HUES6 (cell line): ENCODE results near the gene RTL1.

Experiments used
- H3K27ac ChIP-seq: 2 replicates; pipeline ENCODE4 v1.7.0; 2013; ENCODE audit warnings: low read depth, mild to moderate bottlenecking, low read length, inconsistent platforms
- H3K27me3 ChIP-seq: 2 replicates; pipeline ENCODE4 v1.6.1; 2013; ENCODE audit warnings: low read length; ENCODE audit not compliant: control insufficient read depth, insufficient read depth
- H3K36me3 ChIP-seq: 2 replicates; pipeline ENCODE4 v1.6.1; 2013; ENCODE audit warnings: low read length; ENCODE audit not compliant: control insufficient read depth, insufficient read depth
- H3K4me1 ChIP-seq: 2 replicates; pipeline ENCODE4 v1.6.1; 2013; ENCODE audit warnings: low read length; ENCODE audit not compliant: control insufficient read depth, insufficient read depth
- H3K4me3 ChIP-seq: 2 replicates; pipeline ENCODE4 v1.5.1; 2013; ENCODE audit warnings: low read depth, low read length
- H3K9ac ChIP-seq: one replicate; pipeline ENCODE4 v1.6.1; 2013; ENCODE audit warnings: mild to moderate bottlenecking, low read length
- H3K9me3 ChIP-seq: 2 replicates; pipeline ENCODE4 v1.6.1; 2013; ENCODE audit warnings: low read depth, low read length; ENCODE audit not compliant: control insufficient read depth, insufficient read depth

RTL1 gene

DNA sequence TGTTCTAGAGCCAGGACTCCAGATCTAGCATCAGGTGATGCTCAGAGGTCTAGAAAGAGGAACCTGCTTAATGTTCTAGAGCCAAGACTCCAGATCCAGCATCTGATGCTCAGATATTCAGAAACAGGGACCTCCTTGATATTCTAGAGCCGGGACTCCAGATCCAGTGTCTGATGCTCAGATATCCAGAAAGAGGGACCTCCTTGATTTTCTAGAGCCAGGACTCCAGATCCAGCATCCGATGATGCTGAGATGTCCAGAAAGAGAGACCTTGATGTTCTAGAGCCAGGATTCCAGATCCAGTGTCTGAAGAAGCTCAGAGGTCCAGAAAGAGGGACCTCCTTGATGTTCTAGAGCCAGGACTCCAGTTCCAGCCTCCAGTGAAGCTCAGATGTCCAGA lies 40.7 kb downstream of the RTL1 start:
- Histone ChIP-seq H3K4me3 (no peak overlapping the region), H3K27ac (no peak overlapping the region), H3K9me3 (no peaks in the 10 kb centered on the region), H3K4me1 (no peaks in the 10 kb centered on the region), H3K27me3 (no peaks in the 10 kb centered on the region; the same call in 1 of the 2 replicates), H3K9ac (no peak overlapping the region), H3K36me3 (peaks cover 7% of the 10 kb centered on the region; the same call in 1 of the 2 replicates)

DNA sequence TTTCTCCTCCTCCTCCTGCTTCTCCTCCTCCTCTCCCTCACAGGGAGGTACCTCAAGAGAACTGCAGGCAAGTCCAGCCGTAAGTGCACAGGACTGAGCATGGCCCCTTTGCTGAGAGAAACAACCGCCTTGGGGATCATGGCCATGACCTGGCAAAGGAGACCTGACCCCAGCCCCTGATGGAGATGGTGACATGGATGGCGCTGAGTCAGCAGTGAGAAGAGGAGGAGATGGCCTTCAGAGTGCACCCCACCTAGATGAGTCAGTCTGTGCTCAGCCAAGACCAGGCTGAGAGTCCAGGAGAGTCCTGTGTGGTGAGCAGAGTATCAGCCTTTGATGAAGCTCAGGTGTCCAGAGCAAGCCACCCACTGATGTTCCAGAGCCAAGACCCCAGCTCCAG lies 41.2 kb downstream of the RTL1 start:
- no peak overlapping the region for H3K9ac ChIP-seq
- H3K36me3 ChIP-seq: peaks cover 8% of the 10 kb centered on the region; the same call in 1 of the 2 replicates
- H3K27ac ChIP-seq: no peak overlapping the region
- no peaks in the 10 kb centered on the region; the same call in 1 of the 2 replicates for H3K27me3 ChIP-seq
- no peaks in the 10 kb centered on the region for H3K4me1 ChIP-seq
- H3K9me3 ChIP-seq: no peaks in the 10 kb centered on the region
- no peak overlapping the region for H3K4me3 ChIP-seq

DNA sequence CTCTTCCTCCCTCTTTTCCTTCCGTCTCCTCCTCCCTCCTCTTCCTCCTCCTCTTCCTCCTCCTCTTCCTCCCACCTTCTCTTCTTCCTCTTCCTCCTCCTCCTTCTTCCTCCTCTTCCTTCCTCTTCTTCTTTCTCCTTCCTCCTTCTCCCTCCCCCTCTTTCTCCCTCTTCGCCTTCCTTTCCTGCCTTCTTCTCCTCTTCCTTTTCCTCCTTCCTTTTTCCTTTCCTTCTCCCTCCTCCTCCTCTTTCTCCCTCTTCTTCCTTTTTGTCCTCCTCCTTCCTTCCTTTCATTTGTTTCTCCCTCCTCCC lies 41.6 kb downstream of the RTL1 start:
- no peaks in the 10 kb centered on the region for H3K4me1 ChIP-seq
- no peak overlapping the region for H3K27ac ChIP-seq
- no peaks in the 10 kb centered on the region for H3K9me3 ChIP-seq
- H3K4me3 ChIP-seq: no peak overlapping the region
- peaks cover 11% of the 10 kb centered on the region; the same call in 1 of the 2 replicates for H3K36me3 ChIP-seq
- no peaks in the 10 kb centered on the region; the same call in 1 of the 2 replicates for H3K27me3 ChIP-seq
- H3K9ac ChIP-seq: no peak overlapping the region

DNA sequence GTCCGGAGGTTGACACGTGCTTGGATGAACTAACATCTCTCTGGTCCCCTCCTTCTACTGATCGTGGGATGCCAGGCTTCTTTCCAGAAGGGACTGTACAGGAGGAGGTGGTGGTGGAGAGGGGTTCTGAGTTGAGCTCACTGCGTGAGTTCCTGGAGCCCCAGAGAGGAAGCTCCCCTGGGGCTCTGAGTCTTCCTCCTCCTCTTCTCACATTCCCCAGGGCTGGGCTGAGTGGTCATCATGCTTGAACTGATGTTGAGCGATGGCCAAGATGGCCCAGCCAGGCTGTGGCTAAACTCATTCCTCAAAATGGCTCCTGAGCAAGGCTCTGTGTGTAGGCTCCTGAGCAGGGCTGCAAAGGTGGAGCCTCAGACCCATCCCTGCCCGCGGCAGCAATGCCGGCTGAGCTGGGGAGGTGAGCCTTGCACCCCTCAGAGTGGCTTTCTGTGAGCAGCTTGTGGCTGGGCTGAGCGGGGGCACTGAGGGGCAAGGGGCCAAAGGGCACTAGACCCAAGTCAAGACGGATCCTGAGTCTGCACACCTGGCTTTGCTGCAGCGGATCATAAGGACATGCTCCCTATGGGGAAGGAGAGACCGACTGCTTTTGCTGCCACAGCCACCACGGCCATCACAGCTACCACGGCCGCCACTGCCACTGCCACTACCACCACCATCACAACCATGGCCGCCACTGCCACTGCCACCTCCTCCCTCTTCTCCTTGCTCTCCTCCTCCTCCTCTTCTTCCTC lies 42.2 kb downstream of the RTL1 start:
- Histone ChIP-seq H3K36me3 (peaks cover 12% of the 10 kb centered on the region; the same call in 1 of the 2 replicates), H3K4me3 (no peak overlapping the region), H3K27ac (no peak overlapping the region), H3K9me3 (no peaks in the 10 kb centered on the region), H3K9ac (no peak overlapping the region), H3K27me3 (no peaks in the 10 kb centered on the region; the same call in 1 of the 2 replicates), H3K4me1 (no peaks in the 10 kb centered on the region)

DNA sequence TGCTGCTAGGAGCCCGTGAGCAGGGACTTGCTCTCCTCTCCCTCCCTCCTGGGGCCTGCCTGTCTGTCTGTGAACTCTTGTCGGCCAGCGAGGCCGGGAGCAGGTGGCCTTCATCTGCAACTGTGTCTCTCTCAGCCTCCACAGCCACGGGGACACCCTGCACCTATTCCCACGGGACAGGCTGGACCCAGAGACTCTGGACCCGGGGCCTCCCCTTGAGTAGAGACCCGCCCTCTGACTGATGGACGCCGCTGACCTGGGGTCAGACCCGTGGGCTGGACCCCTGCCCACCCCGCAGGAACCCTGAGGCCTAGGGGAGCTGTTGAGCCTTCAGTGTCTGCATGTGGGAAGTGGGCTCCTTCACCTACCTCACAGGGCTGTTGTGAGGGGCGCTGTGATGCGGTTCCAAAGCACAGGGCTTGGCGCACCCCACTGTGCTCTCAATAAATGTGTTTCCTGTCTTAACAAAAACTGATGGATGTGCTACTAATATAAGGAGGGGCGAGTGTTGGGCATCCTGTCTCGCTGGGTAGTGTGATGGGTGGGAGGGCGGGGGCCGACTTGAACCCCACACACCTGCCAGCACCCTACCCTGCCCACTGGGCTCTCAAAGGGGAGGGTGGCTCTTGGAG lies 42.9 kb downstream of the RTL1 start:
- H3K27me3 ChIP-seq: no peaks in the 10 kb centered on the region; the same call in 1 of the 2 replicates
- no peaks in the 10 kb centered on the region for H3K4me1 ChIP-seq
- peaks cover 18% of the 10 kb centered on the region; the same call in 1 of the 2 replicates for H3K36me3 ChIP-seq
- H3K9me3 ChIP-seq: no peaks in the 10 kb centered on the region
- H3K27ac ChIP-seq: no peak overlapping the region
- H3K9ac ChIP-seq: no peak overlapping the region
- no peak overlapping the region for H3K4me3 ChIP-seq

DNA sequence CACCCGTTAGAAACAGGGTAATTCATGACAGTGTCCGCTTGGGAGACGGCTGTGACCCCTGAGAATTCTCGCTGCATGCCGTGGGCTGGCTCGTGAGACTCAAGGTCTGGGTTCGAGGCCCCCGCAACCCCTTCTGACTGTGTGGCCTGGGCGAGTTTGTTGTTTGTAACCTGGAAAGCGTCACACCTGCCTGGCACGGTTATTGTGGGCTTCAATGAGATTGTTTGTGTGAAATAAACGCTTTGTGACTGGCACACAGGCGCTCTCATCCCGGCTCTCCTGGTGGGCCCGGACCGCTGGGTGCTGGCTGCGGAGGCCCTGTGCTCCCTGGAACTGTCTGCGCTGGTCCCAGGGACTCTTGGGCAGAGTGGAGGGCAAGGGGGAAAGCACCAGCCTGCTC lies 43.7 kb downstream of the RTL1 start:
- Histone ChIP-seq H3K9ac (no peak overlapping the region), H3K4me3 (no peak overlapping the region), H3K4me1 (no peaks in the 10 kb centered on the region), H3K9me3 (no peaks in the 10 kb centered on the region), H3K27ac (no peak overlapping the region), H3K36me3 (peaks cover 18% of the 10 kb centered on the region; the same call in 1 of the 2 replicates), H3K27me3 (no peaks in the 10 kb centered on the region; the same call in 1 of the 2 replicates)

DNA sequence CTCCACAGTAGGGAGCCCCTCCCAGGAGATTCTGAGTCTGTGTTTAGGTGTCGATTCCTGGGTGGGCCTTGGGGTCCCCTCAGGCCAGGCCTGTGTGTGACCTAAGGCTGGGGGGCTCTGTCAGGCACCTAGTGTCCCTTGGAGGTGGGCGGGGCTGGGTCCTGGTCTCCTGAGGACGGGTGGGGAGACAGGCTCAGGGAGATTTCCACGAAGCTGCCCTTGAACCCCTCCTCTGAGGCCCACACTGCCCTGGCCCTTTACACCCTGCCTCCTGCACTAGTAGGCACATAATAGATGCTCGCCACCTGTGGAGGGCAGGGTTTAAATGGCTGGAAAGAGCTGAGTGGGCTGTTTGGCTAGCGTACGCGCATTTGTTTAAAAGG lies 44.7 kb downstream of the RTL1 start:
- Histone ChIP-seq H3K4me3 (no peak overlapping the region), H3K9me3 (no peaks in the 10 kb centered on the region)

DNA sequence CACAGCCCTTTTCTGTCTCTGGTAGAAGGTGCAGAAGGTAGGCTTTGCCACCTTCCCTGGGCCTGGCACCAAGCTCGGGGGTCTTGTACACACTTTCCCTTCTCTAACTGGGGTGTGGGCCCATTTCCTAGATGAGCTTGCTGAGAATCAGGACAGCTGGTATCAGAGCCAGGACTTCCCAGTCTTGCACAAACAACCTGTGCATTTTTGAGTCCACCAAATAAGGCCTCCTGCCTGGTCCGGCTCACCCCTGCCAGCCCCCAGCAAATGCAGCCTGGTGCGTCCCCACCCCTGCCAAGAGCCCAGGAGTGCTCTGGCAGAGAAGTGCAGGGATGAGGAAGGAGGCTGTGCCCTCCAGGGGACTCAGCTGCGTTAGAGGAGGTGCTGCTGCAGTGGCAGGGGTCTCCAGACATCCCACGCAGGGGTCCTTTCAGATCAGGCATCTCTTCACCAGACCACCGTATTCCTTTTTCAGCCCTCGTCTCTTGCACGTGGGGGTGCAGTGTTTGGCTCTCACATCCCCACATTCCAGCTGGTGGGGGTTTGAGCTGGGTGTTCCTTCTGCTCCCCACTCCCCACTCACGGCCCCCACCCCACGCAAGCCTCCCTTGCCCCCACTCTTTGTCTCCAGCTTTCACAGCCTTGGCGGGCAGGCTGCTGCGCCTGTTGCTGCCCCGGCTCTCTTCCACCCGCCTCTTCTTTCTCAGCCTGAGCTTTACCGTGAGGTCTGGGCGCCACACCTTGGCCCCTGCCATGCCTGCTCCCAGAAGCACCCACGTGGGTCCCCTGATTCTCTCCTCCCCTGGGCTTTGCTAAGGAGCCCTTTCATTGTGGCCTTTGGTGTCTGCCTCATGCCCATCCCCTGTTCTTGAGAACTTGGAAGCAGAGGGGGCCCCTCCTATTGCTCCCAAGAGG lies 45.3 kb downstream of the RTL1 start:
- H3K4me1 ChIP-seq: no peaks in the 10 kb centered on the region
- no peak overlapping the region for H3K4me3 ChIP-seq
- H3K27me3 ChIP-seq: no peaks in the 10 kb centered on the region; the same call in 1 of the 2 replicates
- no peak overlapping the region for H3K9ac ChIP-seq
- no peak overlapping the region for H3K27ac ChIP-seq
- H3K36me3 ChIP-seq: peaks cover 18% of the 10 kb centered on the region; the same call in 1 of the 2 replicates
- no peaks in the 10 kb centered on the region for H3K9me3 ChIP-seq

More for the DNA sequence above, 44.7 kb downstream of the RTL1 start:
- Histone ChIP-seq H3K9ac (no peak overlapping the region), H3K27ac (no peak overlapping the region), H3K4me1 (no peaks in the 10 kb centered on the region), H3K36me3 (peaks cover 18% of the 10 kb centered on the region; the same call in 1 of the 2 replicates), H3K27me3 (no peaks in the 10 kb centered on the region; the same call in 1 of the 2 replicates)

DNA sequence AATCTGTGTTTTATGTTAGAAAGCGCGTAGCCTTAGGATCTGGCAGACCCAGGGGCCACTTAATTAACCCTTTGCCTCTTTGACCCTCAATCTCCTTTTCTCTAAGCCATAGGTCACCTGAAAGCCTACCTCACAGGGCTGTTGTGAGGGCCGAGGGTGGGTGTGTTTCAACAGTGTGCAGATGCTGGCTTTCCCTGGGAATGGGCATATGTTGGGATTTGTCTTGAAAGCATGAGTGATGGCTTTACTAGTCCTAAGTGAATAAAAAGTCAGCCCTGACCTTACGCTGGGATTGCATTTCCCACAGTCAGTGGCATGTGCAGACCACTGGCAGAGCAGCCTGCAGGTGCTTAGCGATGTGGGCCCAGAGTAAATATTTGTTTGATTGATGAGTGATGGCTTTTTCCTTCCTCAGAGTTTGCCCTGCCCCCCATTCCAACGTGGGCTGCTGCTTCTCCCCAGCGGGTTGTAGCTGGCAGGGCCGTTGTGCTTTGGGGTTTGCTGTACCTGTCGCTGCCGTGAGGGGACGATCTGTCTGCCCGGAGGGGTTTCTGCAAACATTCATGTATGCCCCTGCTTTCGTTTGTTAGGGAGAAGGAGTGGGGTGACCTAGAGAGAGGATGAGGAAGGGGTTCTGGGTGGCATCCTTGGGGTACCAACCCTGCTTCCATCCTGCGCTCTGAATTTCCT lies 46.1 kb downstream of the RTL1 start:
- no peak overlapping the region for H3K4me3 ChIP-seq
- no peak overlapping the region for H3K27ac ChIP-seq
- H3K36me3 ChIP-seq: peaks cover 16% of the 10 kb centered on the region; the same call in 1 of the 2 replicates
- no peaks in the 10 kb centered on the region for H3K9me3 ChIP-seq
- no peaks in the 10 kb centered on the region; the same call in 1 of the 2 replicates for H3K27me3 ChIP-seq
- H3K9ac ChIP-seq: no peak overlapping the region
- H3K4me1 ChIP-seq: no peaks in the 10 kb centered on the region
